Measurements from ENCODE around the gene APOA5. TPM values are rescaled to one million over a fixed set of nuclear protein-coding genes. Genes with fewer than 3 reads are reported as not detected.
A peak's percentile ranks its signal among the peaks of the same experiment; 100 is the strongest.

Gene APOA5
- polyA plus RNA-seq, 1 donor, result 0.09 TPM

DNA sequence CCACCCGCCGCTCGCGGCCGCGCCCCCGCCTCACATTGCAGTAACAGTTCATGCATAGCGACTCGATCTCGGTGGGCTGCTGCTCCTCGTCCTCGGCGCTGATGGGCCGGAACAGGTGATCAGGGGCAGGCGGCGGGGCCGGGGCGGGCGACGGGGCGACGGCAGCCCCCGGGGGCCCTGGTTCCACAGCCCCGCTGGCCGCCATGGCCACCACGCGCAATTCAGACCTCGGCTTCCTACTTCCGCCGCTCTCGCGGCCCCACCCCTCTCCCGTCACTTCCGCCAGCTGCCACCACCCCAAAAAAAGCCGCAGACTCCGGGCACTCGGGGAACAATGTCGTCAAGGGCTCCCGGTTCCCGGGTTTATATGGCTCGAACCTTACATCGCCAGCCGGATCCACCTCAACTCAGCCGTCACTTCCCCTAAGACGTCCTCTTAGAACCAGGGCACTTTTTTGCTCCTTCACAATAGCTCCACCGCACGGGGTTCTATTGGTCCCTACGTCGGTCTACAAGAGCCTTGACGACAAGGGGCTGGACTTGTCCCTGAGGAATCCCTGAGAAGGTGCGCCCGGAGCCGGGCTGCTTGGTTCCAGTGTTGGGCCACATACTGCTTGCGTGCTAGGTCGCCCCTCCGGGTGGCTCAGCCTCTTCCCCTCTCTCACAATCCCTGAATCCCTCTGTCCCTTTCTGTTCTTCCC is 3.7 kb downstream of the APOA5 start, which contains the start of gene ZPR1:
Gene ZPR1 (minus strand): TSS at position 238 of the 701 bp plus-strand sequence. CDS start 33 bp downstream, at position 205.
- Histone ChIP-seq H3K9me3 (ENCODE audit: control insufficient read depth, low read depth, low read length) (no peaks in the 10 kb centered on the region), H3K27ac (ENCODE audit: low read length) (peak within 1 kb of the TSS; percentile 94), H3K4me1 (ENCODE audit: control insufficient read depth, insufficient read depth, low read length) (peaks cover 34% of the 10 kb centered on the region), H3K4me3 (ENCODE audit: low read length) (peak within 1 kb of the TSS; percentile 88), H3K27me3 (ENCODE audit: control insufficient read depth, insufficient read depth, low read length) (no peaks in the 10 kb centered on the region), H3K36me3 (ENCODE audit: control insufficient read depth, insufficient read depth, low read length) (peaks cover 34% of the 10 kb centered on the region)
- WGBS (ENCODE audit: insufficient coverage, low lambda C conversion rate), result 10% methylated on average over 2 of the region's 56 CpGs
- DNase-seq, result peak; percentile 79 to 91

GRCh38 chr11:116787436-116787785 is 4.3 kb downstream of the APOA5 start:
- no CpG with 5 or more reads among the region's 15 CpGs for WGBS (ENCODE audit: insufficient coverage, low lambda C conversion rate)

DNA sequence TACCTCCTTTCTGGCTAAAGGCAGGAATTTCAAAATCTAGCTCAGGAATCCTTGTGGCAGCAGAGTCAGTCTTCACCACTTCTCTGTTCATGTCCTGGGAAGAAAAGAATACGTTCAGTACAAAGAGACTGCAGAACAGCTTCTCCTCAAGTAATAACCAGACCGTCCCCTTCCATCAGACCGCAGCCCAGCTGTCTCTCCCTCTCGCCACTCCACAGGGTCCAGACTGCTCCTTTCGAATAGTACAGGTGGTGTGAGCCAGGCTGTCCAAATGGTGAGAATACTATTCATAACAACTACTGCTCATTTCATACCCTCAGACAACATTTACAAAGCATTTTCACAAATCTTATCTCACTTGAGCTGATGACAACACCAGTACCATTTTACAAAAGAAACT is 4.7 kb downstream of the APOA5 start:
- Histone ChIP-seq H3K4me3 (ENCODE audit: low read length) (peak overlapping the region; percentile 88), H3K27me3 (ENCODE audit: control insufficient read depth, insufficient read depth, low read length) (no peaks in the 10 kb centered on the region), H3K36me3 (ENCODE audit: control insufficient read depth, insufficient read depth, low read length) (peaks cover 41% of the 10 kb centered on the region), H3K4me1 (ENCODE audit: control insufficient read depth, insufficient read depth, low read length) (peaks cover 26% of the 10 kb centered on the region), H3K27ac (ENCODE audit: low read length) (no peak overlapping the region), H3K9me3 (ENCODE audit: control insufficient read depth, low read depth, low read length) (no peaks in the 10 kb centered on the region)
- no peak for DNase-seq
- no CpG with 5 or more reads among the region's 5 CpGs for WGBS (ENCODE audit: insufficient coverage, low lambda C conversion rate)

More at GRCh38 chr11:116787436-116787785, 4.3 kb downstream of the APOA5 start:
- Histone ChIP-seq H3K4me1 (ENCODE audit: control insufficient read depth, insufficient read depth, low read length) (peaks cover 30% of the 10 kb centered on the region), H3K27me3 (ENCODE audit: control insufficient read depth, insufficient read depth, low read length) (no peaks in the 10 kb centered on the region), H3K27ac (ENCODE audit: low read length) (peak overlapping the region; percentile 10), H3K9me3 (ENCODE audit: control insufficient read depth, low read depth, low read length) (no peaks in the 10 kb centered on the region), H3K36me3 (ENCODE audit: control insufficient read depth, insufficient read depth, low read length) (peaks cover 40% of the 10 kb centered on the region), H3K4me3 (ENCODE audit: low read length) (peak overlapping the region; percentile 88)
- no peak for DNase-seq

GRCh38 chr11:116786326-116786725 is 5.4 kb downstream of the APOA5 start:
- Histone ChIP-seq H3K4me3 (ENCODE audit: low read length) (no peak overlapping the region), H3K36me3 (ENCODE audit: control insufficient read depth, insufficient read depth, low read length) (peaks cover 44% of the 10 kb centered on the region)

GRCh38 chr11:116782728-116783127 is 9.0 kb downstream of the APOA5 start:
- Histone ChIP-seq H3K4me3 (ENCODE audit: low read length) (no peak overlapping the region), H3K4me1 (ENCODE audit: control insufficient read depth, insufficient read depth, low read length) (peaks cover 3% of the 10 kb centered on the region), H3K27me3 (ENCODE audit: control insufficient read depth, insufficient read depth, low read length) (no peaks in the 10 kb centered on the region), H3K36me3 (ENCODE audit: control insufficient read depth, insufficient read depth, low read length) (peaks cover 74% of the 10 kb centered on the region), H3K9me3 (ENCODE audit: control insufficient read depth, low read depth, low read length) (no peaks in the 10 kb centered on the region), H3K27ac (ENCODE audit: low read length) (no peak overlapping the region)
- WGBS (ENCODE audit: insufficient coverage, low lambda C conversion rate), result no CpG with 5 or more reads among the region's 4 CpGs
- no peak for DNase-seq

More at GRCh38 chr11:116786326-116786725, 5.4 kb downstream of the APOA5 start:
- no peak for DNase-seq
- H3K9me3 ChIP-seq (ENCODE audit: control insufficient read depth, low read depth, low read length), result no peaks in the 10 kb centered on the region
- no peaks in the 10 kb centered on the region for H3K27me3 ChIP-seq (ENCODE audit: control insufficient read depth, insufficient read depth, low read length)
- H3K27ac ChIP-seq (ENCODE audit: low read length), result no peak overlapping the region
- WGBS (ENCODE audit: insufficient coverage, low lambda C conversion rate), result no CpG with 5 or more reads among the region's 2 CpGs
- peaks cover 20% of the 10 kb centered on the region for H3K4me1 ChIP-seq (ENCODE audit: control insufficient read depth, insufficient read depth, low read length)

GRCh38 chr11:116778556-116778955 is 13.1 kb downstream of the APOA5 start:
- peaks cover 58% of the 10 kb centered on the region for H3K36me3 ChIP-seq (ENCODE audit: control insufficient read depth, insufficient read depth, low read length)
- H3K27ac ChIP-seq (ENCODE audit: low read length), result no peak overlapping the region

GRCh38 chr11:116777056-116777455 is 14.6 kb downstream of the APOA5 start:
- peaks cover 46% of the 10 kb centered on the region for H3K36me3 ChIP-seq (ENCODE audit: control insufficient read depth, insufficient read depth, low read length)
- peaks cover 5% of the 10 kb centered on the region for H3K4me1 ChIP-seq (ENCODE audit: control insufficient read depth, insufficient read depth, low read length)
- no peak for DNase-seq
- WGBS (ENCODE audit: insufficient coverage, low lambda C conversion rate), result no CpG with 5 or more reads among the region's 7 CpGs
- no peaks in the 10 kb centered on the region for H3K27me3 ChIP-seq (ENCODE audit: control insufficient read depth, insufficient read depth, low read length)
- no peaks in the 10 kb centered on the region for H3K9me3 ChIP-seq (ENCODE audit: control insufficient read depth, low read depth, low read length)
- peak overlapping the region; percentile 41 for H3K27ac ChIP-seq (ENCODE audit: low read length)
- no peak overlapping the region for H3K4me3 ChIP-seq (ENCODE audit: low read length)

More at GRCh38 chr11:116778556-116778955, 13.1 kb downstream of the APOA5 start:
- peaks cover 5% of the 10 kb centered on the region for H3K4me1 ChIP-seq (ENCODE audit: control insufficient read depth, insufficient read depth, low read length)
- no peak for DNase-seq
- no peaks in the 10 kb centered on the region for H3K9me3 ChIP-seq (ENCODE audit: control insufficient read depth, low read depth, low read length)
- H3K4me3 ChIP-seq (ENCODE audit: low read length), result no peak overlapping the region
- no CpG with 5 or more reads among the region's 4 CpGs for WGBS (ENCODE audit: insufficient coverage, low lambda C conversion rate)
- H3K27me3 ChIP-seq (ENCODE audit: control insufficient read depth, insufficient read depth, low read length), result no peaks in the 10 kb centered on the region

GRCh38 chr11:116776522-116776984 is 15.1 kb downstream of the APOA5 start:
- Histone ChIP-seq H3K27ac (ENCODE audit: low read length) (peak overlapping the region; percentile 41), H3K36me3 (ENCODE audit: control insufficient read depth, insufficient read depth, low read length) (peaks cover 43% of the 10 kb centered on the region), H3K27me3 (ENCODE audit: control insufficient read depth, insufficient read depth, low read length) (no peaks in the 10 kb centered on the region), H3K4me1 (ENCODE audit: control insufficient read depth, insufficient read depth, low read length) (peaks cover 8% of the 10 kb centered on the region), H3K9me3 (ENCODE audit: control insufficient read depth, low read depth, low read length) (no peaks in the 10 kb centered on the region), H3K4me3 (ENCODE audit: low read length) (no peak overlapping the region)
- DNase-seq, result no peak

GRCh38 chr11:116775975-116776374 is 15.7 kb downstream of the APOA5 start:
- H3K27me3 ChIP-seq (ENCODE audit: control insufficient read depth, insufficient read depth, low read length), result no peaks in the 10 kb centered on the region
- H3K36me3 ChIP-seq (ENCODE audit: control insufficient read depth, insufficient read depth, low read length), result peaks cover 39% of the 10 kb centered on the region
- no peak for DNase-seq

DNA sequence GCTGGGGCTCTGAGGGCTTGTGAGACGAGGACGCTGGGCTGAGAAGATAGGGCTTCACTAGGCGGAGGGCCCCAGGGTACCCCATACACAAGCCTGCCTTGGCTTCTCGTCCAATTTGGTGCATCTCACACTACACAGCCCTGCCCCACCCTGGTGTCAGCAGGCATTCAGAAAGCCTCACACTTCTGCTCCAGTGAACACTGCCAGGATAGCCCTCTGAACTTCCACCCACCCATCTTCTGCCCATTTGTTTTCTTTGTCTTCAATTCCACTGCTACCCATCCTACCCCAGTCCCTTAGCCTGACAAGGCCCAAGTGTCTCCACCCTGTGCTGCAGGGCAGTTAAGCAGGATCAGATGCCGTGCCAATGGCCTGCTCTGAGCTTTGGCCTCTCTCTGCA is 17.0 kb downstream of the APOA5 start:
- no CpG with 5 or more reads among the region's 5 CpGs for WGBS (ENCODE audit: insufficient coverage, low lambda C conversion rate)
- peaks cover 31% of the 10 kb centered on the region for H3K36me3 ChIP-seq (ENCODE audit: control insufficient read depth, insufficient read depth, low read length)
- H3K4me1 ChIP-seq (ENCODE audit: control insufficient read depth, insufficient read depth, low read length), result peaks cover 11% of the 10 kb centered on the region
- H3K27ac ChIP-seq (ENCODE audit: low read length), result no peak overlapping the region
- no peaks in the 10 kb centered on the region for H3K9me3 ChIP-seq (ENCODE audit: control insufficient read depth, low read depth, low read length)
- no peak for DNase-seq
- H3K4me3 ChIP-seq (ENCODE audit: low read length), result no peak overlapping the region
- no peaks in the 10 kb centered on the region for H3K27me3 ChIP-seq (ENCODE audit: control insufficient read depth, insufficient read depth, low read length)

More at GRCh38 chr11:116775975-116776374, 15.7 kb downstream of the APOA5 start:
- WGBS (ENCODE audit: insufficient coverage, low lambda C conversion rate), result no CpG with 5 or more reads among the region's 5 CpGs
- Histone ChIP-seq H3K9me3 (ENCODE audit: control insufficient read depth, low read depth, low read length) (no peaks in the 10 kb centered on the region), H3K4me3 (ENCODE audit: low read length) (no peak overlapping the region), H3K4me1 (ENCODE audit: control insufficient read depth, insufficient read depth, low read length) (peaks cover 8% of the 10 kb centered on the region), H3K27ac (ENCODE audit: low read length) (peak overlapping the region; percentile 41)

Data from large intestine (tissue), 3 donors.